Right renal cortex interstitium (tissue), 3 donors: ENCODE results near the gene ITGA5. TPM values are rescaled to one million over a fixed set of nuclear protein-coding genes. Genes with fewer than 3 reads are reported as not detected.

Source experiments
- DNase-seq, 3 donors: peaks; one replicate each; pipeline ENCODE4 v3.0.0-alpha.2; 2013; ENCODE audit warnings: low read depth in 3 of 3, low spot score in 2 of 3
- polyA plus RNA-seq, 3 donors: library from polyadenylated mRNA; unstranded; fragments of 120-200 nt; gene quantifications; one replicate each; pipeline ENCODE4 v1.2.1, GENCODE V29; 2013; ENCODE audit not compliant: insufficient read length in 3 of 3

ITGA5 gene
- polyA plus RNA-seq, 3 donors, result 38.1 to 40.6 (median 39.8) TPM

DNA sequence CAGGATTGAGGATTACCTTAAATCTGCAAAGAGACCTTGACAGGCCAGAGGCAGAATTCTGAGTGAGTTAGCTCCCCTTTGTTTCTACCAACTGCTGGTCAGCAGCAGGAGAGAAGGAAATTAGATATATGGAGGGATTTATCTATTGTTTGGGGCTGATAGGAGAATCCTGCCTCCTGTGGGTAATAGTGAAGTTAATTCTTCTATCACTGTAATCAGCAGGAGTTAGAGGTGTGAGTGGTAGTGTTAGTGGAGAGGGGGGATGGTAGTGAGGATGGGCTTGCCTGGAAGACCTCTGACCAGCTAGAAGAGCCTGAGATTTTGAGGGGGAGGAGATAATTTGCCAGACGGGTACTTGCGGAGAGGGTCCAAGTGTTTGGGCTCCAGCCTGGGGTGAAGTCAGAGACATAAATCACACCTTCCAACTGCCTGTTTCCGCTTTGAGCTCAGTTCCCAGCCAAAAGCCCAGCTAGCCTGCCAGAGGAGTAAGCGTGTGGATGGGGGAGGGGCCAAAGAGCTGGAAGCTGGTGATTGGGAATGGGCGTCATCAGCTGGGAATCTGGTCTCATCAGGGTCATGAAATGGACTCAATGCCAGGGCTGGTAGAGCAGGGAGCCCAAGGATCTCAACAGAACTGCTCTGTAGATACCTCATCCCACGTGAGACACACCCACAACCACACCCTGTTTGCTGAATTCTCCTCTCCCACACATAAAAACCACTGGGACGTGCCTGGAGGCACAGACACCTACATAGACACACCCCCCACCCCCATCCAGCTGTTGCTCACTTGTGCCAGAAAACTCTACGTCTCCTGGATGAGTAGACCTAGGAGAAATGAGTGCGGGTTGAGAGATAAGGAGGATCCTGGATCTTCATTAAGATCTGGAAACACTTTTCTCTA is 13.1 kb upstream of the ITGA5 start:
- no peak for DNase-seq

- DNase-seq, result no peak
Measured at GRCh38 chr12:54430471-54431069, 11.5 kb upstream of the ITGA5 start.

DNA sequence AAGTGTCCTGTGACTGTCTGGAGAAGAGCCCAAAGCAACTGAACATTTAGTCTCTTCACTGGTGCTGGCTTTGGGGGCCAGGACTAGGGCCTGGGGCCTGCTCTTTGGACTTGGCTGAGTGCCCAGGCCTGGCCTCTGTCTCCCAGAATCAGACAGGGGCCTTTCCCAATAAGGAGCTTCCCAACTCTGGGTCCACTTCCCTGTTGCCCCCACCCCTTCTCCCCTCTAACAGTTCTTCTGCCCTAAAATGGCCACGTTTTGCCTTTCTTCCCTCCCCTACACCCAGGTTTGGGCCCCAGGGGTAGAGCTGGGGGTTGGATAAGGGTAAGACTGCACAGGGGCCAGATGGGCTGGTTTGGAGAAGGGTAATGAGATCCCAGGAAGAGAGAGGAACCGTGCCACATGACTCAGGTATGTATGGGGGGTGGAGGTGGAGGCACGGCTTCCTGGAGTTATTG is 10.0 kb upstream of the ITGA5 start:
- DNase-seq, result no peak

DNA sequence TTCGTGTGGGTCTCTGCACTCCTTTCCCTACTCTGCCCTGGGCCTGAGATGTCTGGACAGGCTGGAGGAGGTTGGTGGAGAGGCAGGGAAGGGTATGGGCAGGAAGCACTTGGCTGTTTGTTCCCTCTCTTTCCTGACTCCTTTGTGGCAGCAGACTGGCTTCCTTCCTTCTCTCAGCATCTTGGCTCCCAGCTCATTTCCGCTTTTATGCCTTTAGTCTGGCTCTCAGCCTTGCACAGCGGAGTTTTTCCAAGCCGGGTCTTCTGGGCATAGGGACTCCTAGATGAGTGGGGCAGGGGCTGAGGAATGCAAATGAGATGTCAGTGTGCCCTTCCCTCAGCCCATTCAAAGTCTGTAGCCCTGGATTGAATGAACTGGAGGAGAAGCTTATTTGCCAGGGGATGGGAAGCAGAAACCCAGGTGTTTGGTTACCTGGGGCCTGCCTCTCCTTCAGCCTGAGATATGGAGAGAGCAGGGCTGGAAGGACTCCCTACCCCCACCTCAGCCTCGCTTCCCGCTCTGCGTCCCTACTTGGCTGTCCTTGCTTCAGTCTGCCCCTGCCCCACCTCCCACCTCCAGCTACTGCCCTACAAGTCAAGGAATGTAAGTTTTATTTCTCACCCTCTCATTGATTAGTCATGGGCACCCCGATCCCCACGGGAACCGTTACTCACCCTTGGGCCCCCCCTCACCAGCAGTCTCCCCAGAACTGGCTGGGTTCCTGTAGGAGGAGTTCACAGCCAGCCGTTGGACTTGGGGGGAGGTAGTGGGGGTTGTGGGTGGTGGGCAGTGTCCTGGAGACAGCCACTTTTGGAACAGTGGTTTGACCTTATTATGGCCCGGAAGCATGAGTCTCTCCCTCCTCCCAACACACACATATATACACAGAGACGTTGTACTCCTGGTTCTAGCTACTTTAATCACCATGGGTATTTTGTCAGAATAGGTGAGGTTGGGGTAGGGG is 9.3 kb upstream of the ITGA5 start:
- DNase-seq, result no peak

- DNase-seq, result no peak
Measured at GRCh38 chr12:54427106-54427505, 8.0 kb upstream of the ITGA5 start.

- DNase-seq, result no peak
Measured at GRCh38 chr12:54426690-54427089, 7.6 kb upstream of the ITGA5 start.

GRCh38 chr12:54425702-54426101 is 6.6 kb upstream of the ITGA5 start:
- no peak for DNase-seq

GRCh38 chr12:54424224-54424623 is 5.2 kb upstream of the ITGA5 start:
- no peak for DNase-seq

DNA sequence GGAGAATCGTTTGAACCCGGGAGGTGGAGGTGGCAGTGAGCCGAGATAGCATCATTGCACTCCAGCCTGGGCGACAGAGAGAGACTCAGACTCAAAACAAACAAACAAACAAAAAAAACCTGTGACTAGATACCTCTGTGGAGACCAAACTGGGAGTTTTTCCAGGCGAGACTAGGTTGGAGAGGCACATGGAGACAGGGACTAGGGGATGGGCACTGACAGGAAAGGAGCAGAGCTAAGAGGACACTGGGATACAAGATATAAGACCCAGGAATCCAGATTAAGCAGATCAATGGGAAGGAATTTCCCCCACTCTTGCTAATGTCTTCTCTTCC is 4.7 kb upstream of the ITGA5 start:
- DNase-seq, result no peak

DNA sequence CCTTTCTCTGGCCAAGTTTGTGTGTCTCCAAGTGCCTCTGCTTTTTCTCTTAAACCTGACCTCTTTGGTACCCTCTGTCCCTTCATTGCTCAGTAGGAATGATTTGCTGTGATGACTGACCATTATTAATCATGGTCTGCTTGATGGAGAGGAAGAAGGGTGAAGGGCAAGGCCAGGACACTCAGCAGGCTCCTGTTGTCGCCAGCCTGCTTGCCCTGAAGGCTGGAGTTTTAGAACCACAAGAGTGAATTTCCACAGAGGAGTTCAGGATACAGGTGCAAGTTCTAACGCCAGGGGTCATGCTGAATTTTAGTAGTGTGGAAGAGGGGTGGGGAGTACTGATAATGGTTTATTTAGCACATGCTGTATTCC is 2.8 kb upstream of the ITGA5 start:
- DNase-seq, result no peak

DNA sequence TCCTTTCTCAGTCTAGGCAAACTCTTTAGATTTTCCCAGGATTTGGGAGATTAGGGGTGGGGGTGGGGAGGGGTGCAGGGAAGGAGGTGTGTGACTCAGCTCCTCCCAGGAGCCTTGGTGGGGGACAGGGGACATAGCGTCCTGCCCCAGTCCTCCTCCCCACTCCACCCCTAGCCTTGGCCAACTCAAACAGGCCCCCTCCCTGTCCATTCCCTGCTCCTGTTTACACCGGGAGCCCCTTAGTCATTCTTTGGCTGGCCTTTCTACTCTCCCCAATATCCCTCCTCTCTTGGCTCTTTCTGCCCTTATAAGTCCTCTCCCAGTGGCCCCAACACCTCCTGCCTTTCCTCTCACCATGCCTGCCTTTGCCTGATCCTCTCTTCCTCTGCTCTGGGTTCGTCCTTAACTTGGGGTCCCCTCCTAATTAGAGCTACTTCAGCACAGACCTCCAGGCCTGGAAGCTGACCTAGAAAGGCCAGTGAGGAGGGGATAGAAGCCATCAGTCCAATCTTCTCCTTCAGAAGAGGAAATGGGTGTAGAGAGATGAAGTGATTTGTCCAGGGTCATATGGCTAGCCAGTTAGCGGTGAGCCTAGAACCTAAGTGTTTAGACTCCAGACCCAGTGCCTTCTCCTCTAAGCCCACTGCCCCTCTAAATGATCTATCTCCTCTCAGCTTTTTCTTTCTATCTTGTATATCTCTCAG is 2.3 kb upstream of the ITGA5 start:
- DNase-seq, result no peak

DNA sequence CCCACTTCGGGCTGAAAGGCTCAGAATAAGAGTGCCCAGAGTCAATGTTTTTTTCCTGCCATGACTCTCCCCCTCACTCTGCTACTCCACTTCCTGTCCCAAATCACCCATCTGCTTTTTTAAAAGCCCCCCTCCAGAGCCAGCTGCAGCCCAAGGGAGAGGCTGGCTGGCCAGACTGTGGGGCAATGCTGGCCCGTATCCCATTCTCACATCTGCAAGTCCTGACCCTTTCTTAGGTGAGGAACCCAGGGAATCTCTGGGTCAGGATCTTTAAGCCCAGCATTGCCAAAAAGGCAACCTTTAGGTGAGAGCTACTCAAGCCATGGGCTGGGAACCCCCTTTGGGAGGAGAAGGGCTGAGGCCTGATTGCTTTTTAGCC is 1.7 kb upstream of the ITGA5 start:
- DNase-seq, result no peak

DNA sequence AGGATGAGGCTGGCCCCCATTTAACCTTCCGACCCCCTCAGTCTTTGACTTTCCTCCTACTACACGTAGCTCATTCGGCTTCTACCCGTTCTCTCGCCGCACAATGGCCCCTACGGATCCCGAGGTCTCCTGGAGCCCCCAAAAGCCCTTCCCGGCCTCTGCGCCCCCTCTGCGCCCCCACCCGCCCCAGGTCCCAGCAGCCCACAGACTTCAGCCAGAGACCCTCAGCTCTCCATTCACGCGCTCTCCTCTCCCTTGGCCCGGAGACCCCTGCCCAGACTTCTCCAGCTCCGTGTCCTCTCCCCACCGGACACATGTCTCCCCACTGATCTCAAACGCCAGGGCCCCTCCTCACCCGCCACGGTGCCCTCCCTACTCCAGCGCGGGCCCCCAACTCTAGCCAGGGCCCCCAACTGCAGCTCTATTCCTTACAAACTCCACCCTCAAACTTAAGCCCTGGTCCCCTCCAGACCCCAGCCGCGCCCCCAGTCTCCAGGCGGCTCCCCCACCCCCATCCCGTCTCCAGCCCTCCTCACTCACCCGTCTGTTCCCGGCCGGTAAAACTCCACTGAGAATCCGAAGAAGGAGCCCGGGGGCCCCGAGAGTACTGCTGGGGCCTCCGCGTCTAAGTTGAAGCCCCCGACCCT is 502 bp downstream of the ITGA5 start:
- DNase-seq, result no peak

DNA sequence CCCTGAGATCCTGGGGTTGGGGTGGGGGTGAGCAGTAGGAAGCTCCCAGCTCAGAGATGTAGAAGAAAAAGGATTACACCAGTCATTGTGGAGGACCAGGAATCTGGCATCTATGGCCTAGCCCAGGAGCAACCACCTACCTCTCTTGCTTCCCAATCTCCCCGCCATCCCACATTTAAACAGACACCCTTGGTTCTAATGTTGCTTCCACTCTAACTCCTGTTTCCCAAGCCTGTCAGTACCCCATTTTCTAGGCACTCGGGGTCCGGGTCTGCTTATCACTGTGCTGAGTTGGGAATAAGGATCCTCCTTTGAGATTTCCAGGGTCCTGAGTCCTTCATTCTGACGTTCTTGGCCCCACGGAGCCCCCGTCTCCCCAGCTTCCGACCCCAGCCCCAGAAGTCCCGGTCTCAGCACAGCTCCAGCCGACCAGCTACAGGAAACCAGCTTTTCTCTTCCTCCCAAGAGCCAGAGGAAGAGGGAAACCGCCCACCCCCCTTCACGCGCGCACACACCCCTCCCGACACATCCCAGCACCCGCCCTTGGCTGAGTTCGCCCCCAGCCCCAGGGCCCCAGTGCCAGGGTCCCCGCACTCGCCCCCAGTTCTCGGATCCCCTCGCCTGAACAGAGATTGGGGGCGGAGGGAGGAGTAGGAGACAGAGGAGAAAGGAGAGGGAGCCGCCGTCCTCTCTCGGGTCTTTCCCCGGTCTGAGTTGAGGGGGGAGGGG is 1.2 kb downstream of the ITGA5 start:
- DNase-seq, result no peak

GRCh38 chr12:54416687-54417603 is 2.1 kb downstream of the ITGA5 start:
- DNase-seq, result no peak

DNA sequence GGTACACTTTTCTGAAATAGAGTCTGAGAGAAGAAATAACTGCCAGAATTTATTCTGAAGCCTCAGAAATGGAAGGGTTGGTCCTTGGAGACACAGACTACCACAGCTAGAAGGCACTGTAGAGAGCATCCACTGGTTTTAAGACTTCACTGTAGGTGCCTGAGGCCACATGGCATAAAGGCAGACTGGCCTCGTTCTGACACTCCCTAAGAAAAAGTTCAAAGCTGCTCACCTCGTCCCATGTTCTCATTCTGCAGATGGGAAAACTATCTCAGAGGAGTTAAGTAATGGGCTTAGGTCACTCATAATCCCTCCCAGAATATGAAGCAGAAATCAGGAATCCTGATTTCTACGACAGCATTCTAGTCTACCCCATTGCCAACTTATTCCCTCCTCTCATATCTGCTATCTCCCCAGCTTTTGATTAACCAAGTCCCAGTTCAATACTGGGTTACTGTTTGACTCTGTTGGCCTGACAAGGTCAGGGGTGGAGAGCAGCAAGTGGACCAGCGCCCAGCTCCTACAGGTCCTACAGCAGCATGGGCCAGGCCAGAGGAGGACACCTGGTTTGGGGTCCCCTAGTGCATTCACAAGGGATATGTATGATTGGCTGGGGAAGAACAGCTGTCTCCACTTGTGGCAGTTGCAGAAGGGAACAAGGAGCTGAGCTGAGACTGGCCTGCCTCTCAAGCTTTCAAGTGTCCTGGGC is 3.7 kb downstream of the ITGA5 start:
- no peak for DNase-seq

DNA sequence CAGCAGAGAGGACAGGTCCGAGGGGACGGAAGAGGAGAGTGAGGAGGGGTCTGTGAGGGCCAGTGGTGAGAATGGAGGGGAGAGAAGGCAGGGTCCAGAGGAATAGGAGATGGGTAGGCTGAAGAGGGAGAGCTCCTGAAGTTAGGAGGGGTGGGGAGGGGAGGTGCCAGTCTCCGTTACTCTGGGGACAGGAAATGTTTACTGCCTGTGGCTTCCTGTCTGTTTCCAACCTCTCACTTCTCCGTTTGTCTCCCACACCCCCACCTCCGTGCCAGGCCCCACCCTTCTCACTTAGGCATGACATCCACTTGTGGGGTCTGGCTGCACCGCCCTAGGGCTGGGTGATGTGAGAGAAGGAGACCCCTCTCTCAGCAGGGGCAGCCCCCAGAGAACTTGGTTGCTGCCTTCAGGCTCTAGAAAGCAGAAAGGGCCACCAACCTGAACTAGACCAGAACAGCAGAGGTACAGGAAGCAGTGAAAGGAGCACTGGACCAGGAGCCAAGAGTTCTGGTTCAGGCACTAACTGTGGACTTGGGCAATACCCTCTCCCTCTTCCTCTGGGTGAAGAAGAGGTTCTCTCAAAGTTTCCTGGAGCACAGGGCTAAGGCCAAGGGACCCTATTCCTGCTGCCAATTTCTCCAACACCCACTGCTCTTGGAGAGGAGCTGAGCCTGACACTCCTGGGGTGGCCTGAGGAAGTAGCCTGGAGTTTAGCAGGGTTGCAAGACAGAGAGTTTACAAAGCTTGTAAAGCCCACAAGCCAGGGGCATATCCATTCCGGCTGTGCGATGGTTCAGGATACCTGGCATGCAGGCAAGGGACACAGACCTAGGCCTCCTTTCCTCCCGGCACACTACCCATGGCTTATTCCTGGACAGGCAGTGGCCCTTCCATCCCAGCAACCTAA is 5.5 kb downstream of the ITGA5 start:
- DNase-seq, result no peak
